HG02588 (cell line): ENCODE measurements around the gene DIP2C.
"Not testable (repeated sequence)": the region's sequence is repeated elsewhere in the genome, so short reads cannot be mapped to it uniquely, and the experiment has no call there.

Experiments used
- ATAC-seq: cut with Tn5 transposase; IDR thresholded peaks from one replicate; pipeline ENCODE4 v1.9.1; 2021; ENCODE audit warnings: mild to moderate bottlenecking, moderate library complexity; ENCODE audit not compliant: unreplicated experiment

DIP2C gene

GRCh38 chr10:474946-475345 lies 214.5 kb downstream of the DIP2C start:
- no peak for ATAC-seq

- ATAC-seq, result no peak
Observed at GRCh38 chr10:474406-474805, 215.1 kb downstream of the DIP2C start.

GRCh38 chr10:472241-472910 lies 217.1 kb downstream of the DIP2C start:
- ATAC-seq, result no peak

GRCh38 chr10:470339-471003 lies 219.0 kb downstream of the DIP2C start:
- no peak for ATAC-seq

- ATAC-seq, result no peak
Observed at GRCh38 chr10:469947-470338, 219.5 kb downstream of the DIP2C start.

GRCh38 chr10:459743-460142 lies 229.7 kb downstream of the DIP2C start:
- no peak for ATAC-seq

GRCh38 chr10:458421-458851 lies 231.0 kb downstream of the DIP2C start:
- ATAC-seq, result no peak

- no peak for ATAC-seq
Observed at GRCh38 chr10:456486-456885, 233.0 kb downstream of the DIP2C start.

- no peak for ATAC-seq
Observed at GRCh38 chr10:454860-455259, 234.6 kb downstream of the DIP2C start.

- ATAC-seq, result no peak
Observed at GRCh38 chr10:453647-454046, 235.8 kb downstream of the DIP2C start.

- ATAC-seq, result no peak
Observed at GRCh38 chr10:452512-453426, 236.7 kb downstream of the DIP2C start.

- ATAC-seq, result no peak
Observed at GRCh38 chr10:451856-452255, 237.6 kb downstream of the DIP2C start.

GRCh38 chr10:451021-451471 lies 238.4 kb downstream of the DIP2C start:
- no peak for ATAC-seq

- ATAC-seq, result no peak
Observed at GRCh38 chr10:450463-450862, 239.0 kb downstream of the DIP2C start.

- not testable (repeated sequence) for ATAC-seq
Observed at GRCh38 chr10:449331-449730, 240.1 kb downstream of the DIP2C start.

- ATAC-seq, result no peak
Observed at GRCh38 chr10:443459-443858, 246.0 kb downstream of the DIP2C start.

GRCh38 chr10:442209-442608 lies 247.3 kb downstream of the DIP2C start:
- no peak for ATAC-seq

- no peak for ATAC-seq
Observed at GRCh38 chr10:441659-442058, 247.8 kb downstream of the DIP2C start.

GRCh38 chr10:440127-440526 lies 249.3 kb downstream of the DIP2C start:
- ATAC-seq, result no peak

GRCh38 chr10:437698-438490 lies 251.6 kb downstream of the DIP2C start:
- no peak for ATAC-seq
